Prostate gland (tissue), 2 donors: ENCODE measurements around the gene ANKFY1. TPM values are rescaled to one million over a fixed set of nuclear protein-coding genes. Genes with fewer than 3 reads are reported as not detected.
A peak's percentile ranks its signal among the peaks of the same experiment; 100 is the strongest.

Source experiments
- DNase-seq: peaks from one replicate; pipeline ENCODE4 v3.0.0-alpha.2; 2019; ENCODE audit warnings: low spot score
- H3K27ac ChIP-seq, 2 donors: fragments of 200-600 bp; sonication (generic); 2 replicates each; pipeline ENCODE4 v1.5.1; 2017 to 2019
- H3K27me3 ChIP-seq: fragments of 200-600 bp; sonication (generic); replicated peaks from 2 replicates; pipeline ENCODE4 v1.5.1; 2019; ENCODE audit not compliant: insufficient read depth
- H3K36me3 ChIP-seq, 2 donors: fragments of 200-600 bp; sonication (generic); 1 replicate in 1 of 2; 2 replicates in 1 of 2; pipeline versions ENCODE4 v1.5.1 to v1.8.1; 2017 to 2019
- H3K4me1 ChIP-seq: fragments of 200-600 bp; sonication (generic); replicated peaks from 2 replicates; pipeline ENCODE4 v1.5.1; 2019
- H3K4me3 ChIP-seq, 2 donors: fragments of 200-600 bp; sonication (generic); 2 replicates each; pipeline ENCODE4 v1.5.1; 2017 to 2019
- H3K9me3 ChIP-seq: fragments of 200-600 bp; sonication (generic); 2 replicates; pipeline ENCODE4 v1.5.1; 2017
- CTCF ChIP-seq, 4 experiments: fragments of 200-600 bp in 2 of 4; fragments of 450-650 bp in 2 of 4; sonication (generic) in 2 of 4; IDR thresholded peaks; 1 replicate in 3 of 4; 2 replicates in 1 of 4; pipeline ENCODE4 v1.5.1; 2016 to 2019; ENCODE audit warnings: antibody characterized with exemption in 4 of 4, mild to moderate bottlenecking in 2 of 4, moderate library complexity in 2 of 4
- POLR2A ChIP-seq: fragments of 450-650 bp; IDR thresholded peaks from one replicate; pipeline ENCODE4 v1.6.1; 2016; ENCODE audit warnings: antibody characterized with exemption, mild to moderate bottlenecking
- POLR2AphosphoS5 ChIP-seq: sonication (generic); formaldehyde crosslinking; IDR thresholded peaks from one replicate; pipeline ENCODE4 v1.6.1; 2017; ENCODE audit warnings: antibody characterized with exemption
- WGBS: methylation state at CpG from one replicate; pipeline ENCODE4 v1.1.5; 2018; 5-methylcytosine and 5-hydroxymethylcytosine counted together
- intact Hi-C: fragments of 100-400 bp; cut with DNase I; formaldehyde crosslinking; loops from one replicate; pipeline ENCODE4 v1.14.2; 2022
- total RNA-seq, 2 donors: library from RNA; depleted of rRNA; stranded (reverse); fragments of >200 nt; gene quantifications; one replicate each; pipeline ENCODE4 v1.1.0, GENCODE V29; 2016

ANKFY1 gene
- total RNA-seq, 2 donors from 2014 or later, result 35.2 to 46.0 TPM

GRCh38 chr17:4249452-4250029 lies 14.2 kb downstream of the ANKFY1 start:
- H3K36me3 ChIP-seq, result no peaks in the 10 kb centered on the region
- H3K27ac ChIP-seq, result no peak overlapping the region
- DNase-seq, result no peak
- H3K9me3 ChIP-seq, result no peaks in the 10 kb centered on the region
- intact Hi-C loops, result no loop called here
- no peak overlapping the region for H3K4me3 ChIP-seq
- H3K27me3 ChIP-seq, result no peaks in the 10 kb centered on the region
- TF ChIP-seq CTCF (IDR thresholded peaks at IDR 0.05) (peak in 3 of 4 experiments; percentile 26 to 32 (median 32)), POLR2A (no peak)
- H3K4me1 ChIP-seq, result no peaks in the 10 kb centered on the region
- 50% methylated on average over 4 of the region's 4 CpGs for WGBS

GRCh38 chr17:4248504-4249277 lies 15.1 kb downstream of the ANKFY1 start:
- TF ChIP-seq POLR2A, result no peak
- no peak for TF ChIP-seq POLR2AphosphoS5
- TF ChIP-seq CTCF (IDR thresholded peaks at IDR 0.05), result no peak
- Histone ChIP-seq H3K27ac (peak overlapping the region; percentile 49 to 62), H3K4me3 (no peak overlapping the region), H3K4me1 (no peaks in the 10 kb centered on the region), H3K36me3 (no peaks in the 10 kb centered on the region), H3K27me3 (no peaks in the 10 kb centered on the region), H3K9me3 (no peaks in the 10 kb centered on the region)
- DNase-seq, result peak; percentile 30
- intact Hi-C loops, result no loop called here
- WGBS, result 56% methylated on average over 7 of the region's 7 CpGs

- peak; percentile 52 for DNase-seq
- no peak overlapping the region for H3K4me3 ChIP-seq
- H3K4me1 ChIP-seq, result no peaks in the 10 kb centered on the region
Observed at GRCh38 chr17:4247971-4248388, 15.8 kb downstream of the ANKFY1 start.

GRCh38 chr17:4247361-4247970 lies 16.3 kb downstream of the ANKFY1 start:
- intact Hi-C loops, result no loop called here

More at GRCh38 chr17:4247971-4248388, 15.8 kb downstream of the ANKFY1 start:
- peak overlapping the region; percentile 49 to 62 for H3K27ac ChIP-seq
- no peaks in the 10 kb centered on the region for H3K9me3 ChIP-seq
- H3K27me3 ChIP-seq, result no peaks in the 10 kb centered on the region
- 52% methylated on average over 11 of the region's 11 CpGs for WGBS
- intact Hi-C loops, result no loop called here
- TF ChIP-seq CTCF (IDR thresholded peaks at IDR 0.05), result no peak
- TF ChIP-seq POLR2A, result peak; percentile 52
- no peaks in the 10 kb centered on the region for H3K36me3 ChIP-seq

More at GRCh38 chr17:4247361-4247970, 16.3 kb downstream of the ANKFY1 start:
- H3K4me3 ChIP-seq, result no peak overlapping the region
- no peaks in the 10 kb centered on the region for H3K9me3 ChIP-seq
- DNase-seq, result no peak
- 55% methylated on average over 5 of the region's 5 CpGs for WGBS
- H3K27ac ChIP-seq, result peak overlapping the region; percentile 49 to 62
- no peak for TF ChIP-seq CTCF (IDR thresholded peaks at IDR 0.05)
- TF ChIP-seq POLR2A, result no peak
- no peak for TF ChIP-seq POLR2AphosphoS5
- no peaks in the 10 kb centered on the region for H3K27me3 ChIP-seq
- no peaks in the 10 kb centered on the region for H3K4me1 ChIP-seq
- no peaks in the 10 kb centered on the region for H3K36me3 ChIP-seq
